GM21381 (cell line): ENCODE measurements around the gene SNRNP27.

Experiments used
- ATAC-seq: cut with Tn5 transposase; IDR thresholded peaks from one replicate; pipeline ENCODE4 v1.9.1; 2021; ENCODE audit warnings: mild to moderate bottlenecking, moderate library complexity; ENCODE audit not compliant: unreplicated experiment

SNRNP27 gene

DNA sequence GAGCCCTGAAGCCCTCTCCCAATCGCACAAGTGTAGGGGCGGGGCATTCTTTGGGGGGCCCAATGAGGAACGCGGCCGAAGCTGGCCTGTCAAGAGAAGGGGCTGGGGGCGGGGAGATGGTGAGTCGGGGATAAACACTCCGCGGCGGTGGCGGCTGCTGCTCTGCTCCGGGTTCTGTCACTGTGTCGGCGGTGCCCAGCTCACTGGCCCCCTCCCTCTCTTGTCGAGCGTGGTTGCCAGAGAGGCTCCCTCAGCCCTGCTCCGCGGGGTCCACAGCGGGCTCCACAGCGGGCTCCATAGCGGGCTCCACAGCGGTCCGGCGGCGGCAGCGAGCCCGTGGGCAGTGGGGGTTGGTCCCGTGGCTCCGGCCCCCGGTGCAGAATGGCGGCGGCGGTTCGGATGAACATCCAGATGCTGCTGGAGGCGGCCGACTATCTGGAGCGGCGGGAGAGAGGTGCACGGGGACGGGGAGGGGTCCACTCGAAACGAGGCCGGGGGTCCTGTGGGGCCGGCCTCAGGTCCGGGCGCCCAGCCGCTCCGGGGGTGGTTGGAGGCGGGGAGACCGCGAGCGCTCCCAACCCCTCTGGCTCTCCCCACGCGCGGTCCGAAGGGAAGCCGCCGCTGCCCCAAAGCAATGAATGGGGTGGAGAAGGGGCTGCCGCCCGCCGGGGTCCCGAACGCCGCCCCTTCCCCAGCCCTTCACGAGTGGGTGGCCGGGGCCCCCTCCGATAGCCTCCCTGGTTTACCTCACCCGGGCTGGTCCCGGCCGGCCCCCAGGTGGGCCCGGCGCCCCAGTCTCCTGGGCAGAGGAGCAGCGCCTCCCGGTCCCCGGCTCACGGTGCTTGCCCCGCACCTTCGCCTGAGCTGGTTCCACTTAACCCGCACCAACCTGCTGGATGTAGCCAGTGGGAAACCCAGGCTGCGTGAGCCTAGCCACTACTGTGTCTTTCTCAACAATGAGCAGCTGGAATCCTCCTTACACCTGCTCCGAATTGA is 21.5 kb downstream of the SNRNP27 start, which contains the start of gene MXD1:
TSS of gene MXD1 (plus strand) at position 160 of the 996 bp plus-strand sequence. CDS start at position 382, 222 bp downstream.
- no peak for ATAC-seq

DNA sequence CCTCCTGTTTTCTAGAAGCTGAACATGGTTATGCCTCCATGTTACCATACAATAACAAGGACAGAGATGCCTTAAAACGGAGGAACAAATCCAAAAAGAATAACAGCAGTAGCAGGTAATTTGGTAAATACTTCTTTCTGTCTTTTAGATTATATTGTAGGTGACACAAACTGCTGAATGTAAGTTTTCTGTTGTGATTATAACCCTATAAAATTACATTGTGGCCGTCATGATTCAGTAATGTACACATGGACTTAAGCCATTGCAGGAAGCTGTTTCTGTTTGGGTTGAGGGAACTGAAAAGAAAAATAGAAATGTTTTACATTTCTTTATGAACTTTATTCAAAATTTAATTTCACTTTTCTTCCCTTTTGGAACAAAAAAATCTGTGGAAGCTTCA is 22.4 kb downstream of the SNRNP27 start:
- no peak for ATAC-seq

DNA sequence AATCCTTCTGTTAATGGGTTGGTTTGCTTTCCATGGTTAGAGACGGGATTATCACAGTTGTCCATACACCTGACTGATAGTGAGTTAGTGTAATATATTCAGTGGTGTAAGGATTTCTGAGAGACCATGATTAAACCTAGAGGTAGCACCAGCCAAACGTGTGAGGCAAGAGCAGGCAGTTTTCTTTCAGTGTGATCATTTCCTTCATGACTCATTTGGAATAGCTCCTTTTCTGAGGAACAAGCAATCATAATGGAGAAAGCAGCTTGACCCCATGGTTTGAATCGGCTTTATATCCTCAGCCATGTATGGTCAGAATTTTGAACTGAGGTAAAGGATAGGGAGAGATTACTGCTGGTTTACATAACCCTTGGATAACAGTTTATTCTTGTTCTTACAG is 24.1 kb downstream of the SNRNP27 start:
- no peak for ATAC-seq

DNA sequence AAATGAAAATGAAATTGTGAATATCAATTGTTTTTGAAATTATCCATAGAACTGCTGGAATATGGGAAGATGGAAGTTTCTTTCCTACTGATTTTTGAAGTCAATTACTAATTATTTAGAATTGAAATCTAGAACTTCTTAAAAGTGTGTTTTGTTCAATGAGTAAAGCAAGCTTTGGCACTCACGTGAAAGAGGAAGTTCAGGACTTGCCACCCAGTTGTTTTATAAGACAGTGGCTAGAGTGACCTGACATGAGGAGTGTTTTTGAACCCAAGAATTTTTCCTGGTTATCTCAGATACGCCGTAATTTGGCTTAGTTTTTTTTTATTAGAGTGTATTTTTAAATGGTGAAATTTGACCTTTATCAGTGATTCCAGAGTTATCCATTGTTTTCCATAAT is 24.6 kb downstream of the SNRNP27 start:
- ATAC-seq: no peak

DNA sequence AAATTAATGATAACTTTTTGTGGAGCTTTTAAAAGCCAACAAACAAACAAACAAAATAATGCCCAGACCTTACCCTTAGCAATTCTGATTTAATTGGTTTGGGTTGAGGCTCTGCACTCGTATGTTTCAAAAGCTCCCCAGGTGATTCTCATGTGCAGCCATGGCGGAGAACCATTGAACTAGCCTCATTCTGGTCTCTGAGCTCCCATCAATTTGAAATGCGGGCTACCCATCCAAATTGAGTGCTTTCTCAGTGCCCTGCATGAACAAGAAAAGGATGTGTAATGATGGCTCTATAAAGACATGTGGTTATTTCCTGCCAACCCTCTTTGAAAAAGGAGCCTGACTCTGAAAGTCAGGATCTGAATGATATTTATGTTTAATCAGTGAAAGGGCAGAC is 29.4 kb downstream of the SNRNP27 start:
- no peak for ATAC-seq

DNA sequence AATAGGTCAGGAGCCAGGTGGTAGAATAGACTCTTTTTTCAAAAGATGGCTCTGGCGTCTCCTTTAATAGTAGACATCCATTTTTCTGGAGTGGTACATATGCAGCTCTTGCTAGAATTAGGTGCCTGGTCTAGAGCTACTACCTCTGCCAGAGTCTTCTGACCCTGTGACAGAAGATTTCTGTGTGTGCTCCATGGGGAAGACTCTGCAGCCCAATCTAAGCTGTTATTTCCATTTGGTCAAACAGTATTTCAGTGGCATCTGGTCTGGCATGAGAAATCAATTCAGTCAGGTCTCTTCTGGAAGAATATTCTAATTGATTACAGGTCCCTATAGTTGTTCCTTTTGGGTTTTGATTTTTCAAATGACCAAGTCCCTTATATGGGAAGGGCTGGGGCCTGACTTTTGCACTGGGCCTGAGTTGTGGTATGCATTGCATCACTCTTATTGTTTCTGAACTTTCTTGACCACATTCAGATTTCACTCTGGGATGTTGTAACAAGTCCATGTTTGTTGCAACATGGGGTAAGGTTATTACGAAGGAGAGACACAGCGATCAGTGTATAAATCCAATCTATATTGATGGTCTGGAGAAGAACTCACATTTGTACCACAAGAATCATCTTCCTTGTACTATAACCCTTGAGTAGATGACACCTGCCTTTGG is 33.2 kb downstream of the SNRNP27 start:
- no peak for ATAC-seq

DNA sequence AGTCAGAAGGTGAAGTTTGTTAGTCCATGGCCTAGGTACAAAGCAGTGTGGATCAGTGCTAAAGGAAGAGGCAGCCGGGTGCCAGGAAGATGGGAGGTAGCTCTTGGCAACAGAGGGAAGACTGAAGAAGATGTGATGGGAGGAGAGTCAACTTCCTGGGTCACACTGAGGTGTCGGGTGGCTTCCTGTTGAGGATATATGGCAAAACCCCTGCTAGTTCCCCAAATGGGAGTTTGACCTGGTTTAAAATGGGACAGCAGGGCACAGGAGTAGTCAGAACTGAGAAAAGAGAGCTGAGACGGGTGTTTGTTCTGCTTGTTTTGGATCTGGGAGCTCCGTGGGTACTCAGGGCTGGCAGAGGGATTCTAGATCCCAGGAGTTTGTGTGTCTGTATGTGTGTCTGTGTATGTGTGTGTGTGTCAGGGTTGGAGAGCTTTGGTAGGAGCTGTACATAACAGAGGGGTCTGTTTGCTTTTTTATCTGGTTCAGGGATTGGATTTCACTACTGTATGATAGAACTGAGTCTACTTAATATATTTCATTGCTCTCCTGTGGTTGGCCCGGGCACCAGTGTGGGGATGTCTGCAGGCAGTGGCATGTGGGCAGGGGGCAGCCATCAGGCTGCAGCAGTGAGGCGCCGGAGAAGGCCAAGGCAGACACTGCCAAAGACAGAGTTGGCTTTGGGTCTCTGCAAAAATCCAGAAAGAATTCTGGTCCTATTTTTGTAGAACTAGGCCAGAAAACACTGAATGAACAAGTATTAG is 38.3 kb downstream of the SNRNP27 start:
- ATAC-seq: no peak

DNA sequence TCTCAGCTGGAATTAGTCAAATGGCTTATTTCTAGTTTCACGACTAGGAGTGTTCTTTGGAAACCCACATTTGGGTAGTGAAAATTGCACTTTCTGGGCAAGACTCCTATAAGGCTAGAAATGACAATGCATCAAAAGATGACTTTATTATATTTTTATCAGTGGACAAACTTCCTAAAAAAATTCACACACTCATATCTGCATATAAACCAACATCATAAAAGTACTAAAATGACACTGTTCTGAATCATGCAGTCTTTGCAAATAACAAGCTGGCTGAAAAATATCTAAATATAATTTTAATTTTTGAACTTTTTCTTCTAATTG is 38.8 kb downstream of the SNRNP27 start:
- no peak for ATAC-seq

DNA sequence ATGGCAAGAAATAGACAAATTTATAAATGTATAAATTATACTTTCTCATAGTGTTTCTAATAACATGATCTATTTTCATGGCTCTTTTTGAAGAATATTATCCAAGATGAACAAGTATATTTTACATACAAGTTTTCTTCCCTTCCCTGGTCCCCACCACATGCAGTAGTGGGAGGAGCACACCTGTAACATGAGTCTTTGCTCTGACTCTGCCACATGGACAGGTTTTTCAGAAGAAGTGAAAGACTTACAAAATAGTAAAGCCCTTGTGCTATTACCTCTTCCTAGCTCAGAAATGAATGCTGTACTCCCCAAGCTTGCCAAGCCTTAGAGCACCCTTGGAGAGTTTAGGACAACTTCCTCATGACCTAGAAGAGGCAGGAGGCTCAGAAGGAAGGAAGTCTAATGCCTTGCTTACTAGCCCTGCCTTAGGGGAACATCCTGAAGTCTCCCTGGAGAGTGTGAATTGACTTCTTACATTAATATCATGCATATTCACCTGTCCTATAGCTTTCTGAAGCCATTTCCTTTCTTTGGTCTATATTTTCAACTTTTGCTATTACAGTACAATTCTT is 39.6 kb downstream of the SNRNP27 start:
- ATAC-seq: no peak

DNA sequence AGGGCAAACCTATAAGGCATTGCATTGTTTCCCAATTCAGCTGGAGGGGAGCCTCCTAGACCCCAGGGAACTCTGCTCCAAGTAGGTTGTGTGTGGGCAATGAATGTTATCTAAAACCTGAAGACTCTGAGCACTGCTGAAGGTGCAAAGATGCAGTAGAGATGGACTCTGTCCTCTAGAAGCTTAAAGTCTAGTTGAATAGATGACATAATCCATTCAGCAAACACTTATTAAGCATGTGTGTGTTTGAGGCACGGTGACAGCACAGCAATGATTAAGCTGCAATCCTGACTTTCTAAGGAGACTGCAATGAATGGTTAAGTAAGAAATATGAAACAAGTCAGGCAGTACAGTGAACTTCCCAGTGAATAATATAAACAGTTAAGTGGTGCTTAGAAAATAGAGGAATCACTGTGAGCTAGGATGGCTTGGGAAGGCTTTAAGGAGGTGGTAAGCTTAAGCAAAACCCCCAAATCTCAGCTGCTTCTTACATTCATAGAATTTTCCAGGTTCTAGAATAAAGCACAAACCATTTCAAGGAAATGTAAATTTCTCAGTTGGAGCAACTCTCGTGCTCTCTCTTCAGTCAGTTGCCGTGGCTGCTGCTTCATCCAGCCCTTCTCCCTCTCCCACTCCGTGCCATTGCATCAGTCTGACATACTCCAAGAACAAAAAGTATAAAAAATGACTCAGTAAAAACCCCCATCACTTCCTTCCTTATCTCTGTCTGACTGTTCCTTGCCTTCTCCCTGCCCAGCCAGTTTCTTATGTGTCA is 40.3 kb downstream of the SNRNP27 start:
- ATAC-seq: no peak

DNA sequence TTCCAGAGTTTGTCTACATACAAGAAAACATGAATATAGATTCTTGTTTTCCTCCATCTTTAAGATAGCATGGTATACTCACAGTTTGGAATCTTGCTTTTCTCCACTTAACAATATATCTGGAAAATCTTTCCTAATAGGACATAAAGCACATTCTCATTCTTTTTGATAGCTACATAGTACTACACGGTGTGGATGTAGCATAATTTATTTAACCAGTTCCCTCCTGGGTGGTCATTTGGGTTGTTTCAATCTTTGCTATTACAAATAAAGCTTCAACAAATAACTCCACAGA is 40.8 kb downstream of the SNRNP27 start:
- no peak for ATAC-seq

DNA sequence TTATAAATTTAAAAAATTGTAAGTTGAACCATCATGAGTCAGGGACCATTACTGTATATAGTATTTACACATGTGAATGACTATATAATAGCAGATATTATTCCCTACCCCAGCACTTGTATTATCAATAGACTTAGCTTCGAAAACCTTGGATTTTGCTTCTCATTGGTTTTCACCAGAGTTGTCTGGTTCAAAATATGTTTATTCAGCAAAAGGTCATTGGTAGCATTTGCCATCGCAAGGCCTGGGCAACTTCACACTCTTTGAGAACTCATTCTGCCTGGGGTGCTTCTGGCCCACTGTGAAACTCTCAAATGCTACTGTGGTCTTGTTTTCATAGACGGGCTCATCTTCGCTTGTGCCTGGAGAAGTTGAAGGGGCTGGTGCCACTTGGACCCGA is 41.3 kb downstream of the SNRNP27 start:
- no peak for ATAC-seq

DNA sequence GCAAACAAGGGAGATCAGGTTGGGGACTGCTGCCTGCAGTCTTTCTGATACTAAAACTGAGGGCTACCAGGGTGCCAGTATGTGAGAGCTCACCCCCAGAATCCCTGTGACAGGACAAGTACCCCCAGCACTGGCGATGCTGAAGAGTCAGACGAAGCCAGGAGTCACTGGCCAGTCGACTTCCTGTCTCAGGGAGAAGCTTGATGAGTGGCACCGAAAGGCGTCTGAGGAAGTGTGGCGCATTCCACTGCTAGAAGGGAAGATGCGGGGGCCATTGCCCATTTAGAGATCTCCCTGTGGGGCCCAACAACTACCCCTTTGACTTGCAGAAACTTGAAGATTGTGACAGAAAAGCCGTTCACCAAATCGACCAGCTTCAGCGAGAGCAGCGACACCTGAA is 43.1 kb downstream of the SNRNP27 start:
- no peak for ATAC-seq

DNA sequence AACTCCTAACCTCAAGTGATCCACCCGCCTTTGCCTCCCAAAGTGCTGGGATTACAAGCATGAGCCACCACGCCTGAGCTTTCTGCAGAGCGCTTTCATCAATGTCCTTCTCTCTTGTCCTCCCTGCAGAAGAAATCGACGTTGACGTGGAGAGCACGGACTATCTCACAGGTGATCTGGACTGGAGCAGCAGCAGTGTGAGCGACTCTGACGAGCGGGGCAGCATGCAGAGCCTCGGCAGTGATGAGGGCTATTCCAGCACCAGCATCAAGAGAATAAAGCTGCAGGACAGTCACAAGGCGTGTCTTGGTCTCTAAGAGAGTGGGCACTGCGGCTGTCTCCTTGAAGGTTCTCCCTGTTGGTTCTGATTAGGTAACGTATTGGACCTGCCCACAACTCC is 44.2 kb downstream of the SNRNP27 start:
- ATAC-seq: no peak

DNA sequence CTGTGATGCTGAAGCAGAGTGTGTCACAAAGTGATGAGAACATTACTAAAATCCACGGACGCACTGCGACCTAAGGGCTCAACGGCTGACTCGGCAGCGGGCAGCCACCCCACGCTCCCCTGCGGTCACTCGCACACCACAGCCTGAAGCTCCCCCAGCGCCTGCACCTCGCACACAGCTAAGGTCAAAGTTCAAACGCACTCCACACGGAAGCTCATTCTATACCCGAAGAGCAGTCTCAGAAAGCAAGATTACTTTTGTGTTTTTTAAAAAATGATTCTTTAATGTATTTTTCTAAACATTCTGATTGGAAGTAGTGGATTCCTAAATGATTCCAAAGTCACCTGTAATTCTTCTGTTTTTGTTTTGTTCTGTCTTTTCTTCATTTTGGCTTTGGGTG is 46.0 kb downstream of the SNRNP27 start:
- no peak for ATAC-seq

DNA sequence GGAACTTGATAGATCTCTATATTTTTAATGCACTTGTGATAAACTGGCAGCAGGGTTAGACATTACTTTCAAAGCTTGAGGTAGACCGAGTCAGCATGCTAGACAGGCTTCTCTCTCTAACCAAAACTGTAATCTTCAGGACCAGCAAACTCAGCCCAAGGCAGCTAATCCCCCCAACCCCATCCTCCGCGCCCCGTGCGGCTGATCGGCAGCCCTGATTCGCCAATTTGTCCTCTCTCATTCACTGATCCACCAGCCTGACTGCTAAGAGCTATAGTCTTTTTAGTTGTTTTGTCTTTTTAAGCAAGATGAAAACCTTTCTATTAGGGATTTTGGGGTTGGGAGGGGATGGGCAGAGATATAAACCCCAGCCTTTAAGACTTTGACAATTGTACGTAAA is 46.9 kb downstream of the SNRNP27 start:
- ATAC-seq: no peak

DNA sequence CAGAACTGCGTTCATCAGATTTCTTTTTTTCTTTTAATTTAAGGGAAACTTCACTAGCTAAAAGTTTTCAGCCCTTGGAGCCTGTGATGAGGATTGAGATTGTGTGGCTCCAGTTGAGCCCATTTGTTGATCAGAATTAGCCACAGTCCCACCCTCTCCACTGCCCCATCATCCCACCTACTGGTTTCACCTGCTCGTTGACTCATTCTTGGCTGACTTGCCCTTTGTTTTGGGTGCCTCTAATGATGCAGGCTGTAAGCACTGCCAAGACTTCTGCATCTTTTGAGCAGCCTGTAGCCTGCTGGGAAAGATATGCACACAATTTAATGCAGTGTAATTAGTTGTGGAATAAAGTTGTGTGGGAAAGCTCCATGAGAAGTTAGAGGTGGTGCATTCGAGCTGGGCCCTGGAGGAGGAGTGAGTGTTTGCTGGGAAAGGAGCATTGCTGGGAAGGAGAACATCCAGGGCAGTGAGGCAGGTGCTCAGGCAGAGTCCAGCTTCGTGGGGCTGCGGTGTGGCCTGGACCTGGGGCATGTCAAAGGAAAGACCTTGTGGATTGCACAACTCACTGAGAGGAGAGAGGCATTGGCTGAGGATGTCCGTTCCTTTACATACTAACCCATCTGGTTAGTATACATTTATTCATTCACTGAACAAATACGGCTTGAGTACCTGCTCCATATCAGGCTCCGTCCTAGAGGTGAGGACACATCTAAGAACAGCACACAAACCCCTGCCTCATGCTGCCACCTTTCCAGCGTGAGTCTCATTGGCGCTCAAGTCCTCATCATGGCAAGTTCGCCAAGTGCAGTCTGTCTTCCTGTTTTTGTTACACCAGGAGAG is 49.5 kb downstream of the SNRNP27 start:
- no peak for ATAC-seq

DNA sequence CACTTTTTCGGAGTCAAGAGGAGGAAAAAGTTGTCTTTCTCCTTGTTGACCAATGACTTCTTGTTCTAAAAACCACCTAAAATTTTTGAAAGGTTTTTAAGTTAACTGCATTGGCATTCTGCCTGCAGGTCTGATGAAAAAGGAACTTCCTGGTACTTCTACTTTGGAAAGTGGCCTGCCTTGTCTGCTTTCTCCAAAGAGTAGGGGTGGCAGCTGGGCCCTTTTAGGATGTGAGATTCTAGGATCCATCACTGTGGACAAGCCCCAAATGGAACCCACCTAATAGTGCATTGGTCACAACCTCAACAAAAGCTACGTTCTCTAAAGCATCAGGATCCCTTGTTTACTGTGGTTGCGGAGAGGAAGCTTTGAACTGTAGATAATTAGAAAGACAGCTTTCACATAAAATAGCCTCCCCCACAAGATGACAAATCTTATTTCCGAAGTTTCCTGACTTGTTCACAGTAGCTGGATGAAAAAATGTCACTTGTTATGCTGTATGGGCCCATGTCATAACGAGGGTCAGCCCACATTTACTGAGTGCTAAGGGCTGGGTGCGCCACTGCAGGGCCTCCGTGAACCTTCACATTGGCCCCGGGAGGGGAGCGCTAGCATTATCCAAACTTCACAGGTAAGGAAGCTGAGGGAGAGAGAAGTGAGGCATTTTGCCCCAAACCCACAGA is 50.2 kb downstream of the SNRNP27 start:
- no peak for ATAC-seq

DNA sequence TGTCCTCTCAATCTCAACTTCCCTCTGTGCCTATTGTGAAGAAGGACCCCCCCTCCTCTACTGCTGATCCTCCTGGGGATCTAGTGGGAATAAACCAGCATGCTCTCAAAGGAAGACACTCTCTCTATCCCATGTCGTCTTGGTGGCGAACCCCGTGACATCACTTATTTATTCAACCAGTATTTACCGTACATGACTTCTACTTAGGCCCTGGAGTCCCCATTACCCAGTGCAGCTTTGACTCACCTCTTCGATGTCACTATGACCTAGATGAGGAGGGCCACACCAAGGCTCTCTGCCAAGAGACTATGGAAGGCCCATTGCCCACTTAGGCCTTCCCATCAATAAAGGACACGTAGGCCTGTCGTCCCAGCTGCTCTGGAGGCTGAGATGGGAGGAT is 51.0 kb downstream of the SNRNP27 start:
- no peak for ATAC-seq
